K562 (cell line): ENCODE results near the gene MACROD2. TPM values are rescaled to one million over a fixed set of nuclear protein-coding genes. Genes with fewer than 3 reads are reported as not detected.

Source experiments
- ATAC-seq: fragments of 200-7000 bp; cut with Tn5 transposase; 3 replicates; pipeline ENCODE4 v1.9.1; 2020; ENCODE audit warnings: moderate library complexity
- BruUV-seq: library from RNA; stranded (reverse); fragments of 400-500 nt; replicated peaks from 2 replicates; lab custom pipeline; 2021; lab: Mats Ljungman, UMichigan
- CTCF ChIA-PET: fragments of 300-600 bp; formaldehyde crosslinking; extraction: SDS; loops from one replicate; lab custom pipeline; 2021; ENCODE audit warnings: low intra/inter-chr PET ratio; lab: Yijun Ruan, JAX
- POLR2A ChIA-PET: fragments of 300-600, 350-650 bp; sonication (Branson Sonifier 250); formaldehyde crosslinking; extraction: SDS; loops from one replicate; lab custom pipeline; 2021; ENCODE audit warnings: antibody characterized with exemption, inconsistent platforms; lab: Yijun Ruan, JAX
- DNase-seq, 4 experiments: peaks; one replicate each; pipeline versions ENCODE4 v3.0.0 to v3.0.0-alpha.2; 2011 to 2018; ENCODE audit warnings: low spot score in 3 of 4, mixed read lengths in 3 of 4; ENCODE audit errors: extremely low read depth in 1 of 4
- FAIRE-seq: peaks from 2 replicates; lab custom pipeline; 2011; peaks lifted over from hg19 to GRCh38; lab: Jason Lieb, UNC
- H2AFZ ChIP-seq: 2 replicates; pipeline ENCODE4 v1.6.0; 2011; ENCODE audit warnings: low read depth, low read length, control low read depth, inconsistent platforms
- H3K27ac ChIP-seq: fragments of 200-600 bp; 3 replicates; pipeline ENCODE4 v1.8.0; 2011; ENCODE audit warnings: low read depth, mild to moderate bottlenecking, control low read depth, inconsistent platforms, low read length, moderate library complexity, mixed read lengths; ENCODE audit errors: extremely low read depth
- H3K27me3 ChIP-seq, 2 experiments: fragments of 300-600 bp in 1 of 2; 2 replicates in 1 of 2; 3 replicates in 1 of 2; pipeline versions ENCODE4 v1.6.0 to v1.8.0; 2011; ENCODE audit warnings: inconsistent platforms in 2 of 2, low read length in 2 of 2, mild to moderate bottlenecking in 1 of 2, mixed read lengths in 1 of 2, moderate library complexity in 1 of 2; ENCODE audit not compliant: control insufficient read depth in 2 of 2, insufficient read depth in 2 of 2
- H3K36me3 ChIP-seq: fragments of 300-600 bp; 3 replicates; pipeline ENCODE4 v1.8.0; 2011; ENCODE audit warnings: mild to moderate bottlenecking, low read length, inconsistent platforms; ENCODE audit not compliant: control insufficient read depth, insufficient read depth
- H3K4me1 ChIP-seq, 2 experiments: fragments of 200-600 bp in 1 of 2; replicated peaks in 1 of 2; 2 replicates in 1 of 2; 3 replicates in 1 of 2; pipeline versions ENCODE4 v1.5.1 to v1.8.0; 2011; ENCODE audit warnings: inconsistent platforms in 2 of 2, low read length in 2 of 2, mild to moderate bottlenecking in 1 of 2, mixed read lengths in 1 of 2, moderate library complexity in 1 of 2; ENCODE audit not compliant: control insufficient read depth in 2 of 2, insufficient read depth in 2 of 2
- H3K4me2 ChIP-seq: 2 replicates; pipeline ENCODE4 v1.6.1; 2011; ENCODE audit warnings: low read length, control low read depth, inconsistent platforms, mixed read lengths; ENCODE audit not compliant: insufficient read depth
- H3K4me3 ChIP-seq: fragments of 200-600 bp; sonication (generic), shearing (Covaris generic); 2 replicates; pipeline ENCODE4 v1.5.1; 2016; ENCODE audit warnings: control low read depth, inconsistent platforms
- H3K79me2 ChIP-seq: fragments of 200-600 bp; 3 replicates; pipeline ENCODE4 v1.8.0; 2011; ENCODE audit warnings: low read length, inconsistent platforms; ENCODE audit not compliant: control insufficient read depth, insufficient read depth
- H3K9ac ChIP-seq, 2 experiments: 2 replicates each; pipeline versions ENCODE4 v1.6.0 to v1.6.1; 2011; ENCODE audit warnings: low read depth in 2 of 2, low read length in 2 of 2, control low read depth in 1 of 2, inconsistent platforms in 1 of 2, mild to moderate bottlenecking in 1 of 2, mixed read lengths in 1 of 2; ENCODE audit not compliant: insufficient read depth in 1 of 2
- H3K9me1 ChIP-seq: one replicate; pipeline ENCODE4 v1.6.0; 2011; ENCODE audit warnings: inconsistent platforms, mild to moderate bottlenecking, low read length, moderate library complexity; ENCODE audit not compliant: control insufficient read depth, insufficient read depth
- H3K9me3 ChIP-seq: replicated peaks from 2 replicates; pipeline ENCODE4 v1.5.1; 2011; ENCODE audit warnings: low read depth, low read length, inconsistent platforms; ENCODE audit not compliant: control insufficient read depth, insufficient read depth
- H4K20me1 ChIP-seq: replicated peaks from 2 replicates; pipeline ENCODE4 v1.6.1; 2011; ENCODE audit warnings: low read length, inconsistent platforms, mixed read lengths; ENCODE audit not compliant: control insufficient read depth, insufficient read depth
- DMBX1 ChIP-seq: fragments of 250-450 bp; sonication (Bioruptor Pico); IDR thresholded peaks from 2 replicates; pipeline ENCODE4 v1.8.0; 2022; ENCODE audit warnings: inconsistent platforms, mild to moderate bottlenecking, moderate library complexity, borderline replicate concordance
- EGR1 ChIP-seq: fragments of 450-650 bp; conservative IDR thresholded peaks from 2 replicates; pipeline ENCODE4 v1.6.1; 2017; ENCODE audit warnings: mild to moderate bottlenecking
- ELF1 ChIP-seq: fragments of 200-800 bp; sonication (Bioruptor generic); IDR thresholded peaks from 2 replicates; pipeline ENCODE4 v1.6.1; 2016; ENCODE audit warnings: missing genetic modification characterization, missing compliant biosample characterization
- FOS ChIP-seq: IDR thresholded peaks from 3 replicates; pipeline ENCODE4 v1.6.1; 2011; ENCODE audit not compliant: insufficient read length; ENCODE audit errors: extremely low read depth
- MYC ChIP-seq, 2 experiments: fragments of 250-450 bp in 1 of 2; sonication (Bioruptor Pico) in 1 of 2; IDR thresholded peaks; 2 replicates each; pipeline versions ENCODE4 v1.5.1 to v1.6.1; 2012 to 2021; ENCODE audit warnings: low read depth in 2 of 2, borderline replicate concordance in 1 of 2, improper control_type of control experiment in 1 of 2, low read length in 1 of 2, mild to moderate bottlenecking in 1 of 2, moderate library complexity in 1 of 2
- WGBS: fragments of 100-300 bp; shearing (Covaris generic); methylation state at CpG from one replicate; pipeline ENCODE4 v1.1.6; 2016; ENCODE audit warnings: low coverage, mixed read lengths; ENCODE audit not compliant: insufficient coverage; ENCODE audit errors: missing lambda C conversion rate; 5-methylcytosine and 5-hydroxymethylcytosine counted together
- in situ Hi-C: fragments of 300-500 bp; cut with MboI; formaldehyde crosslinking; loops from 4 replicates; pipeline ENCODE4 v1.15.0; 2018; ENCODE audit warnings: inconsistent platforms, mixed read lengths
- intact Hi-C: fragments of 100-400 bp; cut with micrococcal nuclease; formaldehyde crosslinking; loops from 2 replicates; pipeline ENCODE4 v1.14.2; 2022
- polyA plus RNA-seq, 8 experiments: library from polyadenylated mRNA; depleted of rRNA in 4 of 8; stranded (reverse) in 5 of 8; unstranded in 3 of 8; fragments of >200 nt; fragmentation: Nextera tagmentation in 2 of 8; fragmentation: Illumina TruSeq in 1 of 8; extraction: Ambion mirVana in 2 of 8; extraction: Trizol in 1 of 8; gene quantifications; 2 replicates each; pipeline versions ENCODE4 v1.2.1 to v1.2.3, GENCODE V29; 2011 to 2014; ENCODE audit warnings: inconsistent platforms in 1 of 8, missing spikeins in 1 of 8
- total RNA-seq, 7 experiments: library from RNA; depleted of rRNA in 6 of 7; stranded (reverse); fragments of >200 nt in 6 of 7; fragmentation: Illumina TruSeq in 2 of 7; extraction: Trizol in 2 of 7; gene quantifications; 2 replicates each; pipeline versions ENCODE4 v1.2.1 to v1.2.3, GENCODE V29; 2011 to 2021; ENCODE audit warnings: low replicate concordance in 1 of 7
- TF ChIP-seq, protein P1 (sequence below): fragments of 250-450 bp; sonication (Bioruptor Pico); IDR thresholded peaks from 2 replicates; pipeline ENCODE4 v1.5.0; 2021; ENCODE audit warnings: mild to moderate bottlenecking, moderate library complexity
- TF ChIP-seq, protein P2 (sequence below): sonication (generic); formaldehyde crosslinking; IDR thresholded peaks from 2 replicates; pipeline ENCODE4 v1.8.0; 2022; ENCODE audit warnings: mild to moderate bottlenecking, missing genetic modification reagents

Gene MACROD2
- total and polyA plus RNA-seq, 9 of the 15 experiments (the other 6 are each of a cell fraction or from before 2014, with no cell fraction given) = not detected

DNA sequence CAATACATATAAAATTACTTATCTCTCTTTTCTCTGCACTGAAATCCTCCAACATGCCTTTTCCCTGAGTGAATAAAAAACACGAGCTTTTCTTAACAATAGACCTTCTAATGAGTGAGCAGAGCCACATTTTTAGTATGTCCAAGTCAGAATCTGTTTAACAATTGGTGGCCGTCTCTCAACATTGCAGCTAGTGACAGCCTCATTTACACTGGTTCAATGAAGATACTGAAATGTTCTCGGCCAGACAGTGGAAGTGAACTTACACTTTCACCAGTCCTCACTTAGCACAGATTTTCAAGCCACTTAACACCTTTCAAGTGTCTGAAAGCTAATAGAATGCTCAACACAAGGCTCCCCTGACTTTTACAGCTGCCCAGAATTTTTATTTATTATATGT, 1810.8 kb downstream of the MACROD2 start:
- CTCF ChIA-PET = no interaction called here
- no TSS peak for BruUV-seq

More for the DNA sequence above, 1810.8 kb downstream of the MACROD2 start:
- no peak overlapping the region for H3K4me3 ChIP-seq
- H3K9ac ChIP-seq = no peak overlapping the region
- H3K79me2 ChIP-seq = no peaks in the 10 kb centered on the region
- POLR2A ChIA-PET = no interaction called here
- in situ Hi-C loops = no loop called here
- ATAC-seq (no peak), DNase-seq (no peak), FAIRE-seq (no peak)
- TF ChIP-seq MYC (IDR thresholded peaks at IDR 0.05; ENCODE audit: low read depth, low read length) = no peak
- no peak for TF ChIP-seq MYC (CRISPR knock-in tag; IDR thresholded peaks at IDR 0.05; ENCODE audit: borderline replicate concordance, low read depth)
- TF ChIP-seq EGR1 = no peak
- no peak for TF ChIP-seq FOS
- no peak for TF ChIP-seq DMBX1 (CRISPR knock-in tag)
- TF ChIP-seq ELF1 (tag) = no peak
- TF ChIP-seq, protein P1, sequence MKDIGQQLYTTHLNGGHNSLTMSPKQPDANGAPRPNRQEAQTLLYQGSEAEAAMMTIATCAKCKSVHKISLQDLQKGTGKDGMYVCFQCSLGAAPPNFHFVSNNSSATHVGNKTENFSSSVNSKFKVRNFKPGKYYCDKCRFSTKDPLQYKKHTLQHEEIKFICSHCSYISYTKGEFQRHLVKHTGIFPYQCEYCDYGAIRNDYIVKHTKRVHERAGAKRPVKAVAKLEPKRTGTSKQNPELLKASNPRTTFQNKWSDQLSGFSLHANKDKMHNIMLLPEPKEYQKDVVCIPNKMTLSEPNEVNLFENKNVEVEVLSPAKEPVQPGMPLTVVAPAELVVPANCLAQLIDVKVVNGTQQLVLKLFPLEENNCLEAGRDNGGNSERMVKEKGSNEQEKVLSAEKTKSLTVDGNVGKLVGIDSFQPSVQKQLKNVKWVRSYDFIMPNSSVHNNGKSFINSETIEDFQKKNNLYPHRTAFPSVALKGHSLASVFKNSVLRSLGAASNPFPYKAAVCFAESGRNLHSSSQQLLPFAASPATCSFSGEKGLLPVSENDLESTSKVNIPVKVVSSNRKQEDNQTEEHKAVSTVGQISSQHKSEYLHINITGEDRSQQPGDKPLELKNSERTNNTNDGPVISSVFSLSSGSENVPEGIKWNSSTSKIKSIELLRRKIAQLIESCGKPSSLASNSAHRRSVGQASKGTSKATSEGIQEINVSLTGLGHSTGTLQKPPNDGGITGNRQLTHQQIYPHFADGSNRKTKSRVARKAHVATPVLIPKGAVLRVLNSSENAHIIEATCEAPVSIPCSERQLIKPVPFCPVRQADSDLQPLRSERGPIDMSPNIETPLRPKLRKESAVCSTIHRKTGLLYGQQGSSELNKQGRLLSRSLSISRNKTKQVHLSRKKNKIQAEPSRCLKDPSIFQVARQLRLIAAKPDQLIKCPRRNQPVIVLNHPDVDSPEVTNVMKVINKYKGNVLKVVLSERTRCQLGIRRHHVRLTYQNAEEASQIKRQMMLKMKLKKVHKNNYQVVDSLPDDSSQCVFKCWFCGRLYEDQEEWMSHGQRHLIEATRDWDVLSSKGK (CRISPR knock-in tag) = no peak
- TF ChIP-seq, protein P2, sequence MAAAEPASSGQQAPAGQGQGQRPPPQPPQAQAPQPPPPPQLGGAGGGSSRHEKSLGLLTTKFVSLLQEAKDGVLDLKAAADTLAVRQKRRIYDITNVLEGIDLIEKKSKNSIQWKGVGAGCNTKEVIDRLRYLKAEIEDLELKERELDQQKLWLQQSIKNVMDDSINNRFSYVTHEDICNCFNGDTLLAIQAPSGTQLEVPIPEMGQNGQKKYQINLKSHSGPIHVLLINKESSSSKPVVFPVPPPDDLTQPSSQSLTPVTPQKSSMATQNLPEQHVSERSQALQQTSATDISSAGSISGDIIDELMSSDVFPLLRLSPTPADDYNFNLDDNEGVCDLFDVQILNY (CRISPR knock-in tag) = no peak
- no peaks in the 10 kb centered on the region for H3K9me1 ChIP-seq
- H3K36me3 ChIP-seq = no peaks in the 10 kb centered on the region
- intact Hi-C loops = no loop called here
- no peak overlapping the region for H2AFZ ChIP-seq
- H3K27me3 ChIP-seq = no peaks in the 10 kb centered on the region
- no peak overlapping the region for H3K4me2 ChIP-seq
- 0% methylated on average over 3 of the region's 3 CpGs for WGBS
- H3K4me1 ChIP-seq = no peaks in the 10 kb centered on the region
- H4K20me1 ChIP-seq = no peaks in the 10 kb centered on the region
- H3K27ac ChIP-seq = no peak overlapping the region
- no peaks in the 10 kb centered on the region for H3K9me3 ChIP-seq
